ENCODE measurements around the gene FLOT2.
A peak's percentile ranks its signal among the peaks of the same experiment; 100 is the strongest.

FLOT2 gene

DNA sequence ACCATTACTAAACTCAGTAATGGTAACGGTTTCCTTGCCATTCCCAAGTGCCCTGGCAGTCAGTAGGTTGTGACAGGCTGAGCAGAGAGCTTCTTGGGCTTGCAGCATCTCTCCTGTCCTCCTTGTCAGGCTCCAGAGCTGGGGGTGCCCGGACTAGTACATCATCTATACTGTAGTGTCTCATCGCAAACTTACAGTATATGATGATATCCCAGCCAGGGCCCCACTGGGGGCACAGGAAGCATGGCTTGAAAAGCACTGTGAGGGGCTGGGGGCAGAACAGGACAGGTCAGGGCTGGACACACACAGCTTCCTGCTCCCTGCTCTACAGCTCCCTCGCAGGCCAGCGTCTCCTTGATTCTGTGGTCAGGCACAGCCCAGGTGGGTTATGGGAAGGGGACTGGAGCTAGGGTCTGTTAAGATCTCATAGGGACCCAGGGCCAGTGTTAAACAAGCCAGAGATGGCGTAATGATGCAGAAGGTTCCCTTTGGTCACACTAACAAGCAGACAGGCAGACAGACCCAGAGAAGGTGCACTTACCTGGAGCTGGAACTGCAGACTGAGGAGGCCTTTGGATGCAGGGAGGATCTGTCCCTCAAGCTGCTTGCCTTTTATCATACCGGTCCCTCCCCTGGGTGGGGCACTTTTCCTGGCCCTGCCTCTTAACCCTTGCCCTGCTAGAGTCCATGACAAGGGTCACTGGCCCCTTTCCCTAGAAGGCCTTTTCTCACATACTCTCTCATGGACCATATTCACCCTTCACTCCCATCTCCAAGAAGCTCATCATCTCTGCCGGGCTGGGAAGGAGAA, 35.9 kb downstream of the FLOT2 start:
- TF ChIP-seq CTCF (IDR thresholded peaks at IDR 0.05; ENCODE audit: insufficient read depth, low read depth, low read length, missing control alignments), result no peak
- no peak overlapping the region for H3K4me3 ChIP-seq (ENCODE audit: low read length)
- no peak for DNase-seq (ENCODE audit: low read depth)

DNA sequence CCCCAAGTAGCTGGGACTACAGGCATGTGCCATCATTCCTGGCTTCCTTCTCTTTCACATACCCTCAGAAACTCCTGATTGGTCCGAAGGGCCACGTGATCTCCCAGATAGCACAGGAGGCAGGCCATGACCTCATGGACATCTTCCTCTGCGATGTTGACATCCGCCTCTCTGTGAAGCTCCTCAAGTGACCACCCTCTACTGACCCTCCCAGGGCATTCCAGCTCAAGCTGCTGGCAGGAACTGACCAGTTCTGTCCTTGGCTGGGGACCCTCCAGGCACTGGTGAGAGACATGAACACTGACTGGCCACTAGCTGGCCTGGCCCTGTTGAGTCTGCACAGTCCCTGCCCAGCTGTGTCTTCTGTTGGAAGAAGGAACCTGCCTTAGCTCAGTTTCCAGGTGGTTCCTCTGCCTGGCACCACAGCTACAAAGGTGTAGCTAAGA, 37.1 kb downstream of the FLOT2 start:
- no peak for TF ChIP-seq CTCF (IDR thresholded peaks at IDR 0.05; ENCODE audit: insufficient read depth, low read depth, low read length, missing control alignments)
- no peak for DNase-seq (ENCODE audit: low read depth)
- no peak overlapping the region for H3K4me3 ChIP-seq (ENCODE audit: low read length)

DNA sequence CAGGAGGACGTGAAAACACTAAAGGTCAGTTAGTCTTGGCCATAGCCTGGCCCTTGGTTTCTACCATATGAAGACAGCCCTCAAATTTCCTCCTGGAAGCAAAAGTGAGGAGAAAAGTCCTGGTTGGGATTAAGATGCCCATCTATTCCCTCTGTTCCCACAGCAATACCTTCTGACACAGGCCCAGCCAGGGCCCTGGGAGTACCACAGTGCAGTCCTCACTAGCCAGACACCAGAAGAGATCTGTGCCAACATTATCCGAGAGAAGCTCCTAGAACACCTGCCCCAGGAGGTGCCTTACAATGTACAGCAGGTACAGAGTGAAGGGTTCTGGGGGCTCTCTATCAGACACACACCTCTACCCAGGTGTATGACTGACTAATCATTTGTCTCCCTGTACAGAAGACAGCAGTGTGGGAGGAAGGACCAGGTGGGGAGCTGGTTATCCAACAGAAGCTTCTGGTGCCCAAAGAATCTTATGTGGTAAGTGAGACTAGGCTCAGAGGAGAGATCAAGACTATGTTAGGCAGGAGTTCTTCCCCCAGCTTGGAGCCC, 38.7 kb downstream of the FLOT2 start:
- no peak for TF ChIP-seq CTCF (IDR thresholded peaks at IDR 0.05; ENCODE audit: insufficient read depth, low read depth, low read length, missing control alignments)
- no peak for DNase-seq (ENCODE audit: low read depth)
- no peak overlapping the region for H3K4me3 ChIP-seq (ENCODE audit: low read length)

DNA sequence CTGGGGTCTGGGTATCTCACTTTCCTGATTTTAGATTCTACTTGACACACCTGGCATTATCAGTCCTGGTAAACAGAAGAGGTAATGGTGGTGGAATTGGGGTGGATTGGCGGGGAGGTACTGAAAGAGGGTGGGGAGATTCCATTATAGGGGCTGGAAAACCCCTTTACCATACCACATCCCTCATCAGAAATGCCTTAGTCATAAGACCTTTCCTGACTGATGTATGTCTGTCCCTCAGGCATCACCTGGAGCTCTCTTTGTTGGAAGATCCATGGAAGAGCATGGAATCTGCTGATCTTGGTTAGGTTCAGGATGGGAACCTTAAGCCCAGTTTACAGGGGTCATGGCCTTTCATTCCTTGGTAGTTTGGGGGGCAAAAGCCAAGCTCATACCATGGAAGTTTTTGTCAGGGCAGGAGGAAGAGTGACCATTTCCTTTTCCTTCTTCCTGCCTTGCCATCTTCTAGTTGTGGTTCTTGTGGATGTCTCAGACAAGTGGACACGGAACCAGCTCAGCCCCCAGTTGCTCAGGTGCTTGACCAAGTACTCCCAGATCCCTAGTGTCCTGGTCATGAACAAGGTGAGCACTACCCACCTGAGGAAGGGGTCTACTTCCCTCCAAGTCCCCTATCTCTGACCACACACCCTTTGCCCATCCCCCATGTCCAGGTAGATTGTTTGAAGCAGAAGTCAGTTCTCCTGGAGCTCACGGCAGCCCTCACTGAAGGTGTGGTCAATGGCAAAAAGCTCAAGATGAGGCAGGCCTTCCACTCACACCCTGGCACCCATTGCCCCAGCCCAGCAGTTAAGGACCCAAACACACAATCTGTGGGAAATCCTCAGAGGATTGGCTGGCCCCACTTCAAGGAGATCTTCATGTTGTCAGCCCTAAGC, 39.4 kb downstream of the FLOT2 start:
- DNase-seq (ENCODE audit: low read depth), result no peak
- H3K4me3 ChIP-seq (ENCODE audit: low read length), result no peak overlapping the region

DNA sequence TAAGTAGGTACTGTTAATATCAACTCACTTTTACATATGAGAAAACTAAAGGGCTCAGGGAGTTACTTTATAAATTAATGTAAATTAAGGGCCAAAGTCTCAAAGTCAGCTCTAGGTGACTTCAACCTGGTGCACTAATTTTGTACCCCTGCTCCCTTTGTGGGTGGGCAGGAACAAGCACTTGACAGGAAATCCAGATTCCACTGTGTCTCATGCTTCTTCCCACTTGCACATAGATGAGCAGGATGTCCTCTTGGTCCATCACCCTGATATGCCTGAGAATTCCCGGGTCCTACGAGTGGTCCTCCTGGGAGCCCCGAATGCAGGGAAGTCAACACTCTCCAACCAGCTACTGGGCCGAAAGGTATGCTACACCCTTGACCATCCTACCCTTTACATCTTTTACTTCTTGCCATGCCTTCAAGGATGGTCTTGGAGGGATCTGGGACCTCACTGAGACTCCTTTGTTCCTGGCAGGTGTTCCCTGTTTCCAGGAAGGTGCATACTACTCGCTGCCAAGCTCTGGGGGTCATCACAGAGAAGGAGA, 41.4 kb downstream of the FLOT2 start:
- H3K4me3 ChIP-seq (ENCODE audit: low read length), result no peak overlapping the region
- TF ChIP-seq CTCF (IDR thresholded peaks at IDR 0.05; ENCODE audit: insufficient read depth, low read depth, low read length, missing control alignments), result no peak
- no peak for DNase-seq (ENCODE audit: low read depth)

More for the DNA sequence above, 39.4 kb downstream of the FLOT2 start:
- no peak for TF ChIP-seq CTCF (IDR thresholded peaks at IDR 0.05; ENCODE audit: insufficient read depth, low read depth, low read length, missing control alignments)

- no peak for TF ChIP-seq CTCF (IDR thresholded peaks at IDR 0.05; ENCODE audit: insufficient read depth, low read depth, low read length, missing control alignments)
- peak overlapping the region; percentile 88 for H3K4me3 ChIP-seq (ENCODE audit: low read length)
- DNase-seq (ENCODE audit: low read depth), result no peak
Measured at GRCh38 chr17:28855336-28855679, 42.2 kb downstream of the FLOT2 start.

All from epithelial cell of esophagus (primary cell).